ENCODE measurements around the gene SUGP2.

SUGP2 gene

GRCh38 chr19:19033426-19034203 is at the start of gene SUGP2, which contains the start of gene ARMC6:
Gene SUGP2, minus strand, starts transcription at chr19:19033517. Its CDS starts 2,446 bp downstream, at chr19:19031071.
Gene ARMC6, plus strand, starts transcription at chr19:19033603. Its CDS starts 607 bp downstream, at chr19:19034210.
- H3K36me3 ChIP-seq (ENCODE audit: control insufficient read depth, insufficient read depth, low read length): peaks cover 4% of the 10 kb centered on the region
- no peaks in the 10 kb centered on the region for H3K27me3 ChIP-seq (replicated peaks; ENCODE audit: control insufficient read depth, insufficient read depth, low read length)
- DNase-seq (ENCODE audit: extremely low read depth, insufficient read length): peak; percentile 98
- TF ChIP-seq CTCF (IDR thresholded peaks at IDR 0.05; ENCODE audit: insufficient read depth, low read length, poor library complexity, severe bottlenecking): no peak
- peak within 1 kb of the TSS; percentile 93 for H3K4me3 ChIP-seq (replicated peaks; ENCODE audit: low read depth, low read length)

GRCh38 chr19:19081642-19082151 is 48.4 kb upstream of the SUGP2 start:
- Histone ChIP-seq H3K4me3 (replicated peaks; ENCODE audit: low read depth, low read length) (no peak overlapping the region), H3K36me3 (ENCODE audit: control insufficient read depth, insufficient read depth, low read length) (peaks cover 3% of the 10 kb centered on the region; the same call in 1 of the 2 replicates), H3K27me3 (replicated peaks; ENCODE audit: control insufficient read depth, insufficient read depth, low read length) (no peaks in the 10 kb centered on the region)
- DNase-seq (ENCODE audit: extremely low read depth, insufficient read length): no peak
- no peak for TF ChIP-seq CTCF (IDR thresholded peaks at IDR 0.05; ENCODE audit: insufficient read depth, low read length, poor library complexity, severe bottlenecking)

GRCh38 chr19:19079571-19079970 is 46.3 kb upstream of the SUGP2 start:
- TF ChIP-seq CTCF (IDR thresholded peaks at IDR 0.05; ENCODE audit: insufficient read depth, low read length, poor library complexity, severe bottlenecking): no peak
- Histone ChIP-seq H3K4me3 (replicated peaks; ENCODE audit: low read depth, low read length) (no peak overlapping the region), H3K27me3 (replicated peaks; ENCODE audit: control insufficient read depth, insufficient read depth, low read length) (no peaks in the 10 kb centered on the region), H3K36me3 (ENCODE audit: control insufficient read depth, insufficient read depth, low read length) (peaks cover 3% of the 10 kb centered on the region; the same call in 1 of the 2 replicates)
- no peak for DNase-seq (ENCODE audit: extremely low read depth, insufficient read length)

GRCh38 chr19:19078801-19079200 is 45.5 kb upstream of the SUGP2 start:
- no peak for TF ChIP-seq CTCF (IDR thresholded peaks at IDR 0.05; ENCODE audit: insufficient read depth, low read length, poor library complexity, severe bottlenecking)
- DNase-seq (ENCODE audit: extremely low read depth, insufficient read length): no peak
- Histone ChIP-seq H3K4me3 (replicated peaks; ENCODE audit: low read depth, low read length) (no peak overlapping the region), H3K27me3 (replicated peaks; ENCODE audit: control insufficient read depth, insufficient read depth, low read length) (no peaks in the 10 kb centered on the region), H3K36me3 (ENCODE audit: control insufficient read depth, insufficient read depth, low read length) (peaks cover 3% of the 10 kb centered on the region; the same call in 1 of the 2 replicates)

GRCh38 chr19:19077103-19077502 is 43.8 kb upstream of the SUGP2 start:
- Histone ChIP-seq H3K4me3 (replicated peaks; ENCODE audit: low read depth, low read length) (no peak overlapping the region), H3K36me3 (ENCODE audit: control insufficient read depth, insufficient read depth, low read length) (no peaks in the 10 kb centered on the region; the same call in 1 of the 2 replicates), H3K27me3 (replicated peaks; ENCODE audit: control insufficient read depth, insufficient read depth, low read length) (no peaks in the 10 kb centered on the region)
- TF ChIP-seq CTCF (IDR thresholded peaks at IDR 0.05; ENCODE audit: insufficient read depth, low read length, poor library complexity, severe bottlenecking): no peak
- DNase-seq (ENCODE audit: extremely low read depth, insufficient read length): no peak

Measured in GM06990 (cell line).